LNCAP (cell line): Measurements from ENCODE around the gene MYO7B.

Experiments used
- CTCF ChIP-seq: fragments of 450-650 bp; IDR thresholded peaks from 2 replicates; pipeline ENCODE4 v1.5.1; 2017; ENCODE audit warnings: mild to moderate bottlenecking

MYO7B gene

DNA sequence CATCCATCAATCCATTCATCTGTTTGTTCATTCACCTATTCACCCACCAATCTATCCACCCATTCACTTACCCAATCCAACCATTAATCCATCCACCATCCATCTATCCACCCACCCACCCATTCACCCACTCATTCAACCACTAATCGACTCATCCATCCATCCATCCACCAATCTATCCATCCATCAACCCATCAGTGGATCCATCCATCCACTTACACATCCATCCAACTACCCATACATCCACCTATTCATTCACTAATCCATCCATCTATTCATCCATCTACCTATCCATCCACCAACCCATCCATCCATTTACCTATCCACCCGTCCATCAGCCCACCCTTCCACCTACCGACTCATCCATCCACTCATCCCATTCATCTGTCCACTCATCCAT is 11.3 kb downstream of the MYO7B start:
- TF ChIP-seq CTCF, result no peak

GRCh38 chr2:127551221-127551930 is 15.9 kb downstream of the MYO7B start:
- TF ChIP-seq CTCF, result no peak

- no peak for TF ChIP-seq CTCF
Observed at GRCh38 chr2:127552336-127552735, 16.9 kb downstream of the MYO7B start.

GRCh38 chr2:127552846-127553245 is 17.4 kb downstream of the MYO7B start:
- TF ChIP-seq CTCF, result no peak

GRCh38 chr2:127558911-127559310 is 23.4 kb downstream of the MYO7B start:
- TF ChIP-seq CTCF, result no peak

DNA sequence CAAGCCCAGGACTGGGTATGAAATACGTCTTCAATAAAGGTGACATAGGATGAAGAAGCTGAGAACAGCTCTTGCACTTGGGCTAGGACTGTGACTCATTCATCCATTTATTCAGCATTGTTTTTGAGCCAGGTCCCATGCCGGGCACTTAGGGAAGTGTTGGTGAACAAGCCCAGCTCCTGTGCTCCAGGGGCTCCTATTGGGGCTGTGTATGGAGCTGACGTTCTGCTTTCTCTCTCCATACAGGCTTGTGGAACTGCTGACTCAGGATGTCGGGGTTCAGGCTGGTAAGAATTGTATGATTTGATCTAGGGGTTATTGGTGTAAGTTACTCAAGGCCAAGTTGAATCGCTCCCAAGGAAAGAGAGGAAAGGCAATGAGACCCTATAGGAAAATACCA is 24.0 kb downstream of the MYO7B start:
- no peak for TF ChIP-seq CTCF

DNA sequence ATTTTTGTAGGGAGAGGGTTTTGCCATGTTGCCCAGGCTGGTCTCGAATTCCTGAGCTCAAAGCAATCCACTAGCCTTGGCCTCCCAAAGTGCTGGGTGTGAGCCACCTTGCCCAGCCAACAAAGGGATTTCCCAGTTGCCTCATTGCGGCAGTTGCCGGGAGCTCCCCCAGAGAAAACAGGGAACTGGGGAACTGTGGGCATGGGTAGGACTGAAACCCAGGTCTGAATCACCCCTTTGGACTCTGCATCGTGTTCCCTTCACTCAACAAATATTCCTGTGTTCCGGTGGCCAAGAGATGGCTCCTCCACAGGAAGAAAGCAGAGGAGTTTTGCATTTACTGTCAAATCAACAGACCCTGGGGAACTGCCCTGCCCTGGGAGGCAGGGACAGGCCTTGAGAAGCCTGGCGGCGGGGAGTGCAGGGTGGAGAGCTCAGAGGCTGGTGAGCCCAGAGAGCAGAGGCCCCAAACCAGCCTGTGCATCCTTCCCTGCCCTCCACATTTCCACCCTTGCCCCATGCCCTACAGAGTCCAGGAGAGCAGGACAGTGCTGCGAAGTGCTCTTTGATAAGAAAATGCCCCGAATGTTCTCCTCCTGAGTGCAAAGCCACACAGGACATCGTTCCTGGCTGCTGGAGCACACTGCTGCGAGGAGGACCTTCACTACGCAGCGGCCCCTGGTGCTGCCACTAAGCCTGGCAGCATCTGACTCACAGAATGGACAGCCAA is 24.9 kb downstream of the MYO7B start:
- no peak for TF ChIP-seq CTCF
